ENCODE measurements around the gene MYT1. TPM values are rescaled to one million over a fixed set of nuclear protein-coding genes. Genes with fewer than 3 reads are reported as not detected.
"Not testable (repeated sequence)": the region's sequence is repeated elsewhere in the genome, so short reads cannot be mapped to it uniquely, and the experiment has no call there.

The MYT1 gene
- total RNA-seq, 8 experiments from 2014 or later, result 0.10 to 42.7 (median 14.0) TPM

DNA sequence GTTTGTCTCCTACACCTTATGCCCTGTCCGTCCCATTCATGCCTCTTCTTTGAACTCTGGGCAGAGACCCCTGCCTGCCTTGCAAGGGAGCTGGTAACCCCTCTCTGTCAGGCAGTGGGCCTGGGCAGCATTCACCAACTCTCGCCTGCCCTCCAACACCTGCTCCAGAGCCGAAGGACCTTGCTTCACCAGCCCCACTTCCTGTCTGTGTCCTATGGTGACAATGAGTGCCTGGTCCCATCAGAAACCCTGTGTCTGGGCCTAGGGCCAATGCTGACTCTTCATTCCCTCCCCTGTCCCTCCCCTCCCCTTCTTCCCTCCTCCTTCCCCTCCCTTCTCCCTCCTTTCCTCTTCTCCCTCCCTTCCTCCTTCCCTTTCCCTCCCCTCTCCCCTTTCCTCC is 68.5 kb downstream of the MYT1 start:
- H3K27ac ChIP-seq, result no peak overlapping the region
- in situ Hi-C loops (cut with MboI; ENCODE audit: low pct_unique_long_range_greater_than_20kb in 2 of 9, low sequenced_read_pairs in 9 of 9, unreplicated experiment in 9 of 9), result no loop called here
- H3K4me1 ChIP-seq (replicated peaks in 1 of 2), result no peaks in the 10 kb centered on the region
- WGBS, 10 experiments, result 100% methylated on average over 1 of the region's 3 CpGs; no CpG with 5 or more reads in 8 of the 10 experiments
- H3K4me3 ChIP-seq, result no peak overlapping the region
- peak in 2 of 8 experiments; percentile 19 to 40 for ATAC-seq (replicated peaks in 6 of 8)

DNA sequence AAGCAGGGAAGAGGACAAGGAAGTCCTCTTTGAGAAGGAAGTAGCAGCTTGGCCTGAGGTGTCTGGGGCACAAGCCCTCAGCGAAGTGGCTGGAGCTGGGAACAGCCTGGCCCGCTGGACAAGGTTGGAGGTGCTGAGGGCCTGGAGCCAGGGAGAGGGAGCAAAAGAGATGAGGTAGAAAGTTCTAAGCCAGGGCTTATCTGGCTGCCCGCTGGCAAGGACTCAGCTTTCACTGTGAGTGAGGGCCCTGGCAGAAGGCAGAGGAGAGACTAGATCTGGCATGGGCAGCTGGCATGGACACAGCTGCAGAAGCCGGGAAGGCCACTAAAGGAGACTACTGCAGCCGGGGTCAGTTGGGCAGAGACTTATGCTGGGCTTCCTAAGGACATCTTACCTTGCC is 69.5 kb downstream of the MYT1 start:
- no peak for ATAC-seq (replicated peaks in 6 of 8)
- Histone ChIP-seq H3K4me1 (replicated peaks in 1 of 2) (no peaks in the 10 kb centered on the region), H3K27ac (no peak overlapping the region), H3K4me3 (no peak overlapping the region)
- 50 to 94% (median 90%) methylated on average over 1 to 4 of the region's 5 CpGs; no CpG with 5 or more reads in 3 of the 10 experiments for WGBS, 10 experiments
- in situ Hi-C loops (cut with MboI; ENCODE audit: low pct_unique_long_range_greater_than_20kb in 2 of 9, low sequenced_read_pairs in 9 of 9, unreplicated experiment in 9 of 9), result no loop called here

DNA sequence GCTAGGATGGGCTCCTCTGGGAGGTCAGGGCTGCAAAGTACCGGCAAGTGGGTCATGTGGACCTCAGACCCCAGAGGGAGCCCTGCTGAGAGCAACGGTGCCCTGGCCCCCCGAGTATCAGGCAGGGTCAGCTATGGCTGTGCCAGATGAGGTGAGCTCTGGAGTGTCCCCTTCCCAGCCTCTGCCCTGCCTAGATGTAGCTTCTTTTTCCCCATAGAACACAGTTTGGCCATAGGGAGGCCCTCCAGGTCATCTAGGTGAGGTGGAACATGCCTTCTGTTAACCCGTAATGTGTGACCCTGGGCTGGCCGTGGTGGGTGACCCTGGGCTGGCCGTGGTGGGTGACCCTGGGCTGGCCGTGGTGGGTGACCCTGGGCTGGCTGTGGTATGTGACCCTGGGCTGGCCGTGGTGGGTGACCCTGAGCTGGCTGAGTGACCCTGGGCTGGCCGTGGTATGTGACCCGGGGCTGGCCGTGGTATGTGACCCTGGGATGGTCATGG is 70.1 kb downstream of the MYT1 start:
- in situ Hi-C loops (cut with MboI; ENCODE audit: low pct_unique_long_range_greater_than_20kb in 2 of 9, low sequenced_read_pairs in 9 of 9, unreplicated experiment in 9 of 9), result no loop called here
- no peak for ATAC-seq (replicated peaks in 6 of 8)
- Histone ChIP-seq H3K27ac (no peak overlapping the region), H3K4me3 (no peak overlapping the region), H3K4me1 (replicated peaks in 1 of 2) (no peaks in the 10 kb centered on the region)
- WGBS, 10 experiments, result 40 to 100% (median 99%) methylated on average over 1 to 9 of the region's 11 CpGs; no CpG with 5 or more reads in 4 of the 10 experiments

DNA sequence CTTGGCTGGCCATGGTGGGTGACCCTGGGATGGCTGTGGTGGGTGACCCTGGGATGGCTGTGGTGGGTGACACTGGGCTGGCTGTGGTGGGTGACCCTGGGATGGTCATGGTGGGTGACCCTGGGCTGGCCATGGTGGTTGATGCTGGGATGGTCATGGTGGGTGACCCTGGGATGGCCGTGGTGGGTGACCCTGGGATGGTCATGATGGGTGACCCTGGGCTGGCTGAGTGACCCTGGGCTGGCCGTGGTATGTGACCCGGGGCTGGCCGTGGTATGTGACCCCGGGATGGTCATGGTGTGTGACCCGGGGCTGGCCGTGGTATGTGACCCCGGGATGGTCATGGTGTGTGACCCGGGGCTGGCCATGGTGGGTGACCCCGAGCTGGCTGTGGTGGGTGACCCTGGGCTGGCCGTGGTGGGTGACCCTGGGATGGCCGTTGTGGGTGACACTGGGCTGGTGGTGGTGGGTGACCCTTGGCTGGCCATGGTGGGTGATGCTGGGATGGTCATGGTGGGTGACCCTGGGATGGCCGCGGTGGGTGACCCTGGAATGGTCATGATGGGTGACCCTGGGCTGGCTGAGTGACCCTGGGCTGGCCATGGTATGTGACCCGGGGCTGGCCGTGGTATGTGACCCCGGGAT is 70.8 kb downstream of the MYT1 start:
- in situ Hi-C loops (cut with MboI; ENCODE audit: low pct_unique_long_range_greater_than_20kb in 2 of 9, low sequenced_read_pairs in 9 of 9, unreplicated experiment in 9 of 9), result not testable (repeated sequence)

DNA sequence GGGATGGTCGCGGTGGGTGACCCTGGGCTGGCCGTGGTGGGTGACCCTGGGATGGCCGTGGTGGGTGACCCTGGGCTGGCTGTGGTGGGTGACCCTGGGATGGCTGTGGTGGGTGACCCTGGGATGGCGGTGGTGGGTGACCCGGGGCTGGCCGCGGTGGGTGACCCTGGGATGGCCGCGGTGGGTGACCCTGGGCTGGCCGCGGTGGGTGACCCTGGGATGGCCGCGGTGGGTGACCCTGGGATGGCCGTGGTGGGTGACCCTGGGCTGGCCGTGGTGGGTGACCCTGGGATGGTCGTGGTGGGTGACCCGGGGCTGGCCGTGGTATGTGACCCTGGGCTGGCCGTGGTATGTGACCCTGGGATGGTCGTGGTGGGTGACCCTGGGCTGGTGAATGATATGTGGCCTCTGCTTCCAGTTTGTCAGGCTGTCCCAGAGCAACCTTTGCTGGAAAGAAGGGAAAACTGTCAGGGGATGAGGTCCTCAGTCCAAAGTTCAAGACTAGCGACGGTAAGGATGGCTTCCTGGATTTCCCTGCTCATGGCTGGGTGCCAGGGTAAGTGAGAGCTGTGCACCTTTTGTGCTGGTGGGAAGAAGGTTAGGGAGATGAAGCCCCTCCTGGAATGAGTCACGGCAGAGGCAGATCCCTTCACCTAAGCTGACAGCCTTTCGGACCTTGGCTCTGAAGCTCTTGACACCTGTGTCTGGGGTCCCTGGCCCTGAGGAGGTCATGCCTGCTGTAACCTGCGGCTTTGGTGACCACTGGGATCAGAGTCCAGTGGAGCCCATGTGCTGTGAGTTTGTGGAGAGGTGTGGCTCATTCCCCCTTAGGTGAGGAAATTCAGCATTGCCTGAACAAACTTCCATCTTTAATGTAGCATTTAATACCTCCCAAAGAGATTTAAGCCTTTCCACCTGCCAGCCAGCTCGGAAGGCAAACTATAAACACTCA is 72.2 kb downstream of the MYT1 start:
- Histone ChIP-seq H3K4me3 (no peak overlapping the region), H3K27ac (no peak overlapping the region), H3K4me1 (replicated peaks in 1 of 2) (no peaks in the 10 kb centered on the region)
- no peak for ATAC-seq (replicated peaks in 6 of 8)
- in situ Hi-C loops (cut with MboI; ENCODE audit: low pct_unique_long_range_greater_than_20kb in 2 of 9, low sequenced_read_pairs in 9 of 9, unreplicated experiment in 9 of 9), result no loop called here
- 61 to 100% (median 83%) methylated on average over 1 to 3 of the region's 27 CpGs; no CpG with 5 or more reads in 5 of the 10 experiments for WGBS, 10 experiments

More for the DNA sequence above, 70.8 kb downstream of the MYT1 start:
- not testable (repeated sequence) for H3K4me1 ChIP-seq (replicated peaks in 1 of 2); ATAC-seq (replicated peaks in 6 of 8); H3K27ac ChIP-seq; H3K4me3 ChIP-seq
- no CpG with 5 or more reads among the region's 17 CpGs for WGBS, 10 experiments

DNA sequence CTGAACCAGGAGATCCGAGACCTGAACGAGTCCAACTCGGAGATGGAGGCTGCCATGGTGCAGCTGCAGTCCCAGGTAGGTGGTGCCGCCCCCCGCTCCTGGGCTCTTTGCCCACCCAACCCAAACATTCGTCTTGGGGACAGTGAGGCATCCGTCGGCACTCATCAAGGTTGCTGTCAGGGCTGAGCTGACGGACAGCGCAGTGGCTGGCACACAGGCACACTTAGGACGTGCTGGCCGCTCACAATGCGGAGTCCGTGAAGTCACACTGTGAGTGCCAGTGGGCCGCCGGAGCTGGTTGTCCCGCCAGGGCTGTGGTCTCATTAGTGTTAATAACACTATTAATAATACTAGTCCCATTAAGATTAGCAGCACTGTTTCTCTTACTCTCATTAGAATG is 73.1 kb downstream of the MYT1 start:
- WGBS, 10 experiments, result 70 to 93% (median 85%) methylated on average over 1 to 5 of the region's 17 CpGs; no CpG with 5 or more reads in 6 of the 10 experiments
- Histone ChIP-seq H3K4me3 (no peak overlapping the region), H3K4me1 (replicated peaks in 1 of 2) (no peaks in the 10 kb centered on the region), H3K27ac (no peak overlapping the region)
- ATAC-seq (replicated peaks in 6 of 8), result no peak
- in situ Hi-C loops (cut with MboI; ENCODE audit: low pct_unique_long_range_greater_than_20kb in 2 of 9, low sequenced_read_pairs in 9 of 9, unreplicated experiment in 9 of 9), result no loop called here

DNA sequence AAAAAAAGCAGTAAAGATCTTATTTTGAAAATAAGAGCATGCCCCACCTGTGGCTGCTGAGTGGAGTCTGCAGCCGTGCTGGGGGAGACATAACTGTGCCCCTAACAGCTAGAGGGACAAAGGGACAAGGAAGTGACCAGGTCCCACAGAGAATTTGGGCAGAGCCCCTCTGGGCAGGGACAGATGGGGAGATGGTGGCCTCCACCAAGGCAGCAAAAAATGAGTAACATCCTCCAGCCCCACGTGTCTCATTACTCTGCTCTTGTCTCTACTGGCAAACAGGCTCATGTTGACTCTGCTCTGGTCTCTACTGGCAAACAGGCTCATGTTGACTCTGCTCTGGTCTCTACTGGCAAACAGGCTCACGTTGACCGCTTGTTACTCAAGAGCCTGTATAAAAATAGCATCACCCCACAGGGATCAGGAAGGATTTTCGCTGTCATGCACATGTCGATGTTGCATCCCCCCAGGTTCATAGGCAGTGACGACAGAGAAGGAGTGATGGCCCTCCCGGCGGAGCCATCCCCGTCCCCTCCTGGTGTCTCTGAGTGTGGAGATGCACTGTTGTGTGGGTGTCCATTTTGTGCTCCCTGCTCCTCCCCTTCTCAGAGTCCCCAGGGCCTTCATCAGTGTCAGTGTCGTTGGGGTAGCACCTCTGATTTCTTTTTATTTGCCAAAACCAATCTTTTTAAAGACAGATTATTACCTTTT is 74.0 kb downstream of the MYT1 start:
- peak in 2 of 8 experiments; percentile 31 to 60 for ATAC-seq (replicated peaks in 6 of 8)
- H3K4me1 ChIP-seq (replicated peaks in 1 of 2), result no peaks in the 10 kb centered on the region
- WGBS, 10 experiments, result 22 to 100% (median 78%) methylated on average over 1 to 9 of the region's 11 CpGs; no CpG with 5 or more reads in 3 of the 10 experiments
- H3K27ac ChIP-seq, result no peak overlapping the region
- in situ Hi-C loops (cut with MboI; ENCODE audit: low pct_unique_long_range_greater_than_20kb in 2 of 9, low sequenced_read_pairs in 9 of 9, unreplicated experiment in 9 of 9), result no loop called here
- H3K4me3 ChIP-seq, result no peak overlapping the region

DNA sequence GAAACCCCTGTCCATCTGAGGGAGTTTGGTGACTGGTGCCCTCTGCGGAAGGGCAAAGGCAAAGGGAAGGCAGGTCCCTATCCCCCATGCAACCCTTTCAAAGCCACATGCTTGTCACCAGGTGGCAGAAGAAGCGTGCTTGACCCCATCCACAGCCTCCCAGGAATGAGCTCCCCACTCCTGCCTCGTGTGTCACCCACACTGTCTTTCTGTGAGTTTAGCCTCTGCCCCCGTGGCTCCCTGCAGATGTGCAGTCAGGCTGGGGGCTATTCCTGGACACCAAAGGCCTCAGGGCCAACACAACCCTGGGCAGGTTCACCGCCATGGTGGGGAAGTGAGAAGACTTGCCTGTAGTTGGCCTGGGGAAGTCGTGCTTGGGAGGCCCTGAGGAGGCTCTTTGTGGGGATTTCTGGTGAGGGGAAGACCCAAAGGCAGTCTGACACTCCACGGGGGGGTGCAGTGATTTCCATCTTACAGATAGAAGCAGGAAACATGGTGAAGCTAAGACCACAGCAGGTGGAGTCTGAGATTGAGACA is 74.7 kb downstream of the MYT1 start:
- WGBS, 10 experiments, result 0 to 100% (median 77%) methylated on average over 1 to 3 of the region's 7 CpGs; no CpG with 5 or more reads in 6 of the 10 experiments
- in situ Hi-C loops (cut with MboI; ENCODE audit: low pct_unique_long_range_greater_than_20kb in 2 of 9, low sequenced_read_pairs in 9 of 9, unreplicated experiment in 9 of 9), result no loop called here
- Histone ChIP-seq H3K27ac (no peak overlapping the region), H3K4me3 (no peak overlapping the region), H3K4me1 (replicated peaks in 1 of 2) (no peaks in the 10 kb centered on the region)
- no peak for ATAC-seq (replicated peaks in 6 of 8)

DNA sequence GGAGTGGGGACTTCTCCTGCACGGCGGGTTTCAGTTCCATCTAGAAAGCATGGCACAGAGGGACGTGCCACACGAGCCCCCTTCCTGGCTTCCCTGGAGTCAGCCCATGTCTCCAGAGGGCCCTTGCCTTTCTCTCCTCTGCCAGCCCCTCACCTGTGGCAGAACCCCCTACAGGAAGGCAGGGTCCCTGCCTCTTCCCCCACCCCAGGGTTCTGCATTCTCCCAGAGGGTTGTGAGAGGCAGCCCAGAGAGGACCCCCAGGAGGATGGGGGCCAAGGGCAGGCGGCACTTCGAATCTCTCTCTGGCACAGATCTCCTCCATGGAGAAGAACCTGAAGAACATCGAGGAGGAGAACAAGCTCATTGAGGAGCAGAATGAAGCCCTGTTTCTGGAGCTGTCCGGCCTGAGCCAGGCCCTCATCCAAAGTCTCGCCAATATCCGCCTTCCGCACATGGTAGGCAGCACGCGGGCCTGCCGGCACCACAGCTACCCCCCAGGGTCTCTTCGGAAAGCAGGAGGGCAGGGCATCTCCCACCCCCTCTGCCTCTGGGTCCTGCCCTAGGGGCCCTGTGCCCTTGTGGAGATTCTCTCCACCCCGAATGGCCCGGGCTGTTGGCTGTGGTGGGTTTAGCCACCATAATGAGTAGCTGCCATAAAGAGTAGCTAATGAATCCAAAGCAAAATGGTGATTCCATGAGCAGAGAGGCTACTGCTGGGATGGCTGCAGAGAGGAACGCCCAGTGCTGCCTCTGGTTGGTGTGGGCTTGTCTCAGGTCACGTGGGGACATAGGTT is 75.4 kb downstream of the MYT1 start:
- no peak overlapping the region for H3K27ac ChIP-seq
- peak in 1 of 8 experiments; percentile 19 for ATAC-seq (replicated peaks in 6 of 8)
- in situ Hi-C loops (cut with MboI; ENCODE audit: low pct_unique_long_range_greater_than_20kb in 2 of 9, low sequenced_read_pairs in 9 of 9, unreplicated experiment in 9 of 9), result no loop called here
- H3K4me3 ChIP-seq, result no peak overlapping the region
- 20 to 99% (median 44%) methylated on average over 1 to 10 of the region's 19 CpGs; no CpG with 5 or more reads in 5 of the 10 experiments for WGBS, 10 experiments
- H3K4me1 ChIP-seq (replicated peaks in 1 of 2), result no peaks in the 10 kb centered on the region

DNA sequence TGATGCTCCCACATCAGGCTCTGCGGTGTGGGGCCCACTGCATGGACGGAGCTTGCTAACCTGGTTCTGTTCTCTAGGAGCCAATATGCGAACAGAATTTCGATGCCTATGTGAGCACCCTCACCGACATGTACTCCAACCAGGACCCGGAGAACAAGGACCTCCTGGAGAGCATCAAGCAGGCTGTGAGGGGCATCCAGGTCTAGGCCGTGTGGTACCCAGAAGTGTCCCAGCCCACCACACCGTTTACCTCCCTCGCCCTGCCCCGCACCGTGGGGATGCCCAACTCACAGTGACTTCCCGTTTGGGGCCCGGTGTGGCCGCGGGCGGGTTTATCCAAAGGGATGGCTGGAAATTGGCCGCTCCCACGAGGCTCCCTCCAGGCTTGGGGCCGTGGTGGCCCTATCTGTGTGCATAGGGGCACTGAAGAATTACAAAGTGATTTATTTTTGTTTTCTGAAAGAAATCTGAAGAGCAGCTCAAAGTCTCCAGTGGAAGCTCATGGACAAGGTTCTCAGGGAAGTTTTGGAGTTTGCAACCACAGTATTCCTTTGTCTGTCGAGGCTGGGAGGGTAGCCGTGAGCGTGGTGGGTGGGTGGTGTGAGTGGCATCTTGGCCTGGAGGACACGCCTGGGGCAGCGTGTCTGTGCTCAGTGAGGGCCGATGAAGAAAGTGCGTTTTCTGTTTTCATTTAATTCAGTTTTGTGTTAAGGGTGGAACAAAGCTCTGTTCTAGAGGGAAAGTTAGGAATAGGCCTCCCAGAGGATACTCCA is 76.2 kb downstream of the MYT1 start:
- H3K27ac ChIP-seq, result no peak overlapping the region
- WGBS, 10 experiments, result 66 to 100% (median 92%) methylated on average over 3 to 10 of the region's 26 CpGs; no CpG with 5 or more reads in 4 of the 10 experiments
- in situ Hi-C loops (cut with MboI; ENCODE audit: low pct_unique_long_range_greater_than_20kb in 2 of 9, low sequenced_read_pairs in 9 of 9, unreplicated experiment in 9 of 9), result no loop called here
- no peak overlapping the region for H3K4me3 ChIP-seq
- no peaks in the 10 kb centered on the region for H3K4me1 ChIP-seq (replicated peaks in 1 of 2)
- no peak for ATAC-seq (replicated peaks in 6 of 8)

DNA sequence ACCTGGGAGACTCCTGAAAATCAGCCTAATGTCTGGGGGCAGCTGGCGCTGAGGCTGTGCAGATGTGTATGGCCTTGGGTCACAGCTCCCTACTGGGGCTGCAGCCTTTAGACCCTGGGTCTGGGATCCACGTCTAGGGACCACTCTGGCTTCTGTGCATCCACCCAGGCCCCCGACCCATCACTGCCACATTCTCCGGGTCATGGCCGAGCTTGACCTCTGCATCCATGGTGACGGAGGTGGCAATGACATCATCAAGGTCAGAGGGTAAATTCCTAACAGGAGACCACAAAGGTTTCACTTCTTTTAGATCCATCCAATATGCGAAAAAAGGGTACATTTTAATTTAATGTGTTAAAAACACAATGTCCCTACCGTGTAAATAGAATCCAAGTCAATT is 76.8 kb downstream of the MYT1 start:
- in situ Hi-C loops (cut with MboI; ENCODE audit: low pct_unique_long_range_greater_than_20kb in 2 of 9, low sequenced_read_pairs in 9 of 9, unreplicated experiment in 9 of 9), result no loop called here
- H3K4me3 ChIP-seq, result no peak overlapping the region
- no peaks in the 10 kb centered on the region for H3K4me1 ChIP-seq (replicated peaks in 1 of 2)
- no peak for ATAC-seq (replicated peaks in 6 of 8)
- H3K27ac ChIP-seq, result no peak overlapping the region
- WGBS, 10 experiments, result 16 to 94% (median 74%) methylated on average over 1 to 4 of the region's 8 CpGs
